Fibroblast of lung (primary cell): Measurements from ENCODE around the gene HERC6.

Source experiments
- CTCF ChIP-seq, 2 donors: IDR thresholded peaks in 1 of 2; conservative IDR thresholded peaks in 1 of 2; 1 replicate in 1 of 2; 2 replicates in 1 of 2; pipeline ENCODE4 v1.5.1; 2011 to 2012; ENCODE audit warnings: low read length in 2 of 2, control low read depth in 1 of 2, inconsistent platforms in 1 of 2, low read depth in 1 of 2, mild to moderate bottlenecking in 1 of 2
- EZH2 ChIP-seq: IDR thresholded peaks from 2 replicates; pipeline ENCODE4 v1.5.1; 2012; ENCODE audit warnings: low read length, control low read depth, mild to moderate bottlenecking; ENCODE audit errors: missing control alignments

- TF ChIP-seq CTCF (conservative IDR thresholded peaks at IDR 0.05 in 1 of 2, IDR thresholded peaks at IDR 0.05 in 1 of 2; ENCODE audit: low read depth in 1 of 2, low read length in 2 of 2) (no peak), EZH2 (no peak)
Measured at GRCh38 chr4:88420844-88421243, 42.2 kb downstream of the HERC6 start.
